IPS-15b (cell line): Measurements from ENCODE around the gene PAEP.

Experiments
- H3K27me3 ChIP-seq: one replicate; pipeline ENCODE4 v1.6.1; 2013; ENCODE audit warnings: low read length; ENCODE audit not compliant: control insufficient read depth, insufficient read depth
- H3K36me3 ChIP-seq: one replicate; pipeline ENCODE4 v1.6.1; 2013; ENCODE audit warnings: low read length; ENCODE audit not compliant: control insufficient read depth, insufficient read depth
- H3K4me1 ChIP-seq: one replicate; pipeline ENCODE4 v1.6.1; 2013; ENCODE audit warnings: mild to moderate bottlenecking, low read length; ENCODE audit not compliant: control insufficient read depth, insufficient read depth
- H3K4me3 ChIP-seq: one replicate; pipeline ENCODE4 v1.5.1; 2013; ENCODE audit warnings: low read depth, low read length
- H3K9ac ChIP-seq: one replicate; pipeline ENCODE4 v1.6.1; 2013; ENCODE audit warnings: low read depth, mild to moderate bottlenecking, low read length
- H3K9me3 ChIP-seq: one replicate; pipeline ENCODE4 v1.6.1; 2013; ENCODE audit warnings: mild to moderate bottlenecking, low read length; ENCODE audit not compliant: control insufficient read depth, insufficient read depth

The PAEP gene

DNA sequence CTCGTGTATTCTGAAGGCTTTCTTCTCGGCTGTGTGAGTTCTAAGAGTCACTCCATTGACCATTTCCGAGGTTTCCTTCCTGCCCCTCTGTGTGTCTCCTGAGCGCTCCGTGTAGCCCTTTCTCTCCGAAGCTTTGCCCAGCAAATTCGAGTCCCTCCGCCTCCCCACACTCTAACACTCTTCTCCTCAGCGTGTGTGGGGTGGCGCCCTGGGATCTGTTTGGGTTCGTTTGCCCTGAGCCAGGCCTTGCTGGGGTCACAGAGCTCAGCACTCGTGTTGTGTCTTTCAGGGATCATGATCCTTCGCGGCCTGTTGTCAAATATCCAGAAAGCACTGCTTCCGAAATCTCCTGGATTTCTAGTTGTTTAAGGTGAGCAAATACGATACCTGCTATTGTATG is 5.6 kb upstream of the PAEP start:
- H3K36me3 ChIP-seq: no peaks in the 10 kb centered on the region
- H3K4me1 ChIP-seq: no peaks in the 10 kb centered on the region
- no peaks in the 10 kb centered on the region for H3K27me3 ChIP-seq
- no peak overlapping the region for H3K4me3 ChIP-seq
- H3K9ac ChIP-seq: no peak overlapping the region
- H3K9me3 ChIP-seq: no peaks in the 10 kb centered on the region

DNA sequence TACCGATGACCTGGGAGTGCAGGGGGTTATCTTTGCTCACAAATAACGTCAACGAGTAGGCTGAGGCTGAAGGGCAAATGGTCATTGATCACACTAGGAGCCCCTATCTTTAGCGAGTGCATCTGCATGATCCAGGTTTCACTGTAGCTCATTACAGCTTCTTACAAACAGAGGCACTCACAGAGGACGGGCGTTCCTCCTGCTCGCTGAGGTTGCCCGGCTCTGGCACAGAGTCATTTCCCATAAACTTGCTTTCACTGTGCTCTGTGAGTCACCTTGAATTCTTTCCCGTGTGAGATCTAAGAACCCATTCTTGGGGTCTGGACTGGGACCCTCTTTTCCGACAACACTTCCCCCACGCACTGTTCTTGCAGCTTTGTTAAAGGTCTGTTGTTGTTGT is 1.9 kb upstream of the PAEP start:
- Histone ChIP-seq H3K9me3 (no peaks in the 10 kb centered on the region), H3K4me3 (no peak overlapping the region), H3K27me3 (no peaks in the 10 kb centered on the region), H3K9ac (no peak overlapping the region), H3K4me1 (no peaks in the 10 kb centered on the region), H3K36me3 (no peaks in the 10 kb centered on the region)

GRCh38 chr9:135562235-135562745 is 734 bp downstream of the PAEP start:
- Histone ChIP-seq H3K9me3 (no peaks in the 10 kb centered on the region), H3K4me3 (no peak overlapping the region), H3K9ac (no peak overlapping the region), H3K4me1 (no peaks in the 10 kb centered on the region), H3K27me3 (no peaks in the 10 kb centered on the region), H3K36me3 (peaks cover 3% of the 10 kb centered on the region)

- Histone ChIP-seq H3K9ac (no peak overlapping the region), H3K4me1 (no peaks in the 10 kb centered on the region), H3K36me3 (peaks cover 3% of the 10 kb centered on the region), H3K4me3 (no peak overlapping the region), H3K27me3 (no peaks in the 10 kb centered on the region), H3K9me3 (no peaks in the 10 kb centered on the region)
These were observed 1.5 kb downstream of the PAEP start for GRCh38 chr9:135563039-135563476.

GRCh38 chr9:135563858-135564257 is 2.3 kb downstream of the PAEP start:
- no peaks in the 10 kb centered on the region for H3K27me3 ChIP-seq

DNA sequence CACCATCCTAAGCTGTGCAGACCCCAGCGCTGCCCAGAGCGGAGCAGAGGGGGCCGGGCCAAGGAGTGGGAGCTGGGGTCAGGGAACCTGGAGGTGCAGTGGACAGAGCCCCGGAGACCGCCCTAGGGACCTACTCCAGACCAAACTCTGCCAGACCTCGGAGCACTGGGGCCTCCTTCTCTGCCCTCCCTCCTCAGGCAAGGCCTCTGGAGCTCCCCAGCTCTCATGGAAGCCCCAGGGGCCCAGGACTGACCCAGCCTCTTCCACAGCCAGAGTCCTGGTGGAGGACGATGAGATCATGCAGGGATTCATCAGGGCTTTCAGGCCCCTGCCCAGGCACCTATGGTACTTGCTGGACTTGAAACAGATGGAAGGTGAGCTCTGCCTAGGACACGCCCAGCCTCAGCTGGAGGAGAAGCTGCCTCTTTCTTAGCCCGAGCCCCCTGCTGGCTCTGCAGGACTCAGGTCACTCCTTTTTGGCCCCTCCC is 3.6 kb downstream of the PAEP start:
- Histone ChIP-seq H3K9ac (no peak overlapping the region), H3K27me3 (no peaks in the 10 kb centered on the region), H3K4me3 (no peak overlapping the region), H3K4me1 (no peaks in the 10 kb centered on the region), H3K36me3 (peaks cover 3% of the 10 kb centered on the region), H3K9me3 (no peaks in the 10 kb centered on the region)

More at GRCh38 chr9:135563858-135564257, 2.3 kb downstream of the PAEP start:
- H3K4me3 ChIP-seq: no peak overlapping the region
- H3K36me3 ChIP-seq: peaks cover 3% of the 10 kb centered on the region
- no peaks in the 10 kb centered on the region for H3K9me3 ChIP-seq
- H3K4me1 ChIP-seq: no peaks in the 10 kb centered on the region
- H3K9ac ChIP-seq: no peak overlapping the region

DNA sequence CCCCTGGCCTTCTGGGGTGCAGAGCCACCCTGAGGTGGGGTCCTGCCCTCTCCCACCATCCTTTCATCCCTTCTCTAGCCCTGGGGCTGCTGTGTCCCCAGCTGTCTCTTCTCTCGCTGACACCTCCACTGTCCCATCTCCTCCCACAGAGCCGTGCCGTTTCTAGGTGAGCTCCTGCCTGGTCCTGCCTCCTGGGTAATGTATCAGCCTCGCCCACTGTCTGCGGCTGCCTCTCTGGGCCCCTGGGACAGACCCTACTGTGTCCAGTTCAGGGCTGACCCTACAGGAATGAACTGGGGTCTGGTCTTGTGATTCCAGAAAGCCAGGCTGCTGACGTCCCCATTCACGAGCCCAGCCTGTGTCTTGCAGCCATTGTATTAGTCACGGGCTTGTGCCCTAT is 4.1 kb downstream of the PAEP start:
- no peaks in the 10 kb centered on the region for H3K4me1 ChIP-seq

DNA sequence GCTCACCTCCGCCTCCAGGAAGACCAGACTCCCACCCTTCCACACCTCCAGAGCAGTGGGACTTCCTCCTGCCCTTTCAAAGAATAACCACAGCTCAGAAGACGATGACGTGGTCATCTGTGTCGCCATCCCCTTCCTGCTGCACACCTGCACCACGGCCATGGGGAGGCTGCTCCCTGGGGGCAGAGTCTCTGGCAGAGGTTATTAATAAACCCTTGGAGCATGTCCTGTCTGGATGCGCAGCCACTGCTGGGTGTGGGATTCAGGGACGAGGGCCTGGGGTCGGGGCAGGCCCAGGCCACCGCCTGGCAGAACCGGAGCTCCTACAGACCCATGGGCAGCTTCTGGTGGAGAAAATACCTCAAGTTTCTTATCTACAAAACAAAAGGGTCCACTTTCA is 5.0 kb downstream of the PAEP start:
- Histone ChIP-seq H3K9me3 (no peaks in the 10 kb centered on the region), H3K4me3 (no peak overlapping the region), H3K4me1 (no peaks in the 10 kb centered on the region), H3K27me3 (no peaks in the 10 kb centered on the region), H3K9ac (no peak overlapping the region), H3K36me3 (peaks cover 3% of the 10 kb centered on the region)

More for the DNA sequence above, 4.1 kb downstream of the PAEP start:
- Histone ChIP-seq H3K27me3 (no peaks in the 10 kb centered on the region), H3K9ac (no peak overlapping the region), H3K9me3 (no peaks in the 10 kb centered on the region), H3K36me3 (peaks cover 3% of the 10 kb centered on the region), H3K4me3 (no peak overlapping the region)

GRCh38 chr9:135567311-135567710 is 5.8 kb downstream of the PAEP start:
- Histone ChIP-seq H3K36me3 (peaks cover 3% of the 10 kb centered on the region), H3K27me3 (no peaks in the 10 kb centered on the region), H3K9me3 (no peaks in the 10 kb centered on the region), H3K9ac (no peak overlapping the region), H3K4me1 (no peaks in the 10 kb centered on the region), H3K4me3 (no peak overlapping the region)

DNA sequence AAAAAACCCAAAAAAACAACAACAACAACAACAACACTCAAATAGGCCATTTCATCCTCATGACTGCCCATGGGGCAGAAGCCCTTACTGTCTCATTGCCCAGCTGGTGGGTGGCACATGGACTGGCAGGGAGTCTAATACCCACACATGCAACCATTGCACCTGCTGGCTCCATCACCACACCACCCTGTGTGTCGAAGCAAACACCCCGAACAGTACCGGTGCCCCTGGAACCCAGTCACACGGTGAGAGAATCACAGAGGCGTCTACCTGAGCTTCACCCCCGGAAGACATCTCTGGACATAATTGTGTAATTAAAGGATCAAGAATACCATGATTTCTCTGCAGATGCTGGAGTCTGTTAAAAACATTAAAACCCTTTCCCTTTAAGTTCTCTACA is 6.5 kb downstream of the PAEP start:
- Histone ChIP-seq H3K36me3 (peaks cover 3% of the 10 kb centered on the region), H3K4me3 (no peak overlapping the region)

GRCh38 chr9:135570456-135570855 is 8.9 kb downstream of the PAEP start:
- Histone ChIP-seq H3K4me3 (no peak overlapping the region), H3K9me3 (no peaks in the 10 kb centered on the region), H3K4me1 (no peaks in the 10 kb centered on the region), H3K27me3 (no peaks in the 10 kb centered on the region), H3K9ac (no peak overlapping the region), H3K36me3 (no peaks in the 10 kb centered on the region)

More for the DNA sequence above, 6.5 kb downstream of the PAEP start:
- H3K4me1 ChIP-seq: no peaks in the 10 kb centered on the region
- no peak overlapping the region for H3K9ac ChIP-seq
- H3K27me3 ChIP-seq: no peaks in the 10 kb centered on the region
- no peaks in the 10 kb centered on the region for H3K9me3 ChIP-seq

DNA sequence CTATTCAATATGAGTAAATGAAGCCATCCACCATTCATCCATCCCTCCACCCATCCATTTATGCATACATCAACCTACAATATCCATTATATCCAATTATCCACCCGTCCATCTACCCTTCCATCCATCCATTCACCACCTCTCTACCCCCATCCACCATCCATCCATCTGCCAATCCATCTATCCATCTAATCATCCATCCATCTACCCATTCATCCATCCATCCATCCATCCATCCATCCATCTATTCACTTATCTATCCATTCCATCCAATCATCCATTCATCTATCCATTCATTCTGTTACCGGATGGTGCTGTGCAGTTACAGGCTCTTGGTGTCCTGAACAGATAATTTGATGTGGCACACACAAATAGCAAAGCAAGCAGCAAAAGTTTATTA is 10.7 kb downstream of the PAEP start:
- Histone ChIP-seq H3K9ac (no peak overlapping the region), H3K9me3 (no peaks in the 10 kb centered on the region), H3K27me3 (no peaks in the 10 kb centered on the region), H3K4me1 (no peaks in the 10 kb centered on the region), H3K4me3 (no peak overlapping the region), H3K36me3 (no peaks in the 10 kb centered on the region)
